ENCODE measurements around the gene CTNND2. TPM values are rescaled to one million over a fixed set of nuclear protein-coding genes. Genes with fewer than 3 reads are reported as not detected.

Gene CTNND2
- total and polyA plus RNA-seq, 3 donors from 2014 or later: 9.1 to 17.2 (median 11.3) TPM

DNA sequence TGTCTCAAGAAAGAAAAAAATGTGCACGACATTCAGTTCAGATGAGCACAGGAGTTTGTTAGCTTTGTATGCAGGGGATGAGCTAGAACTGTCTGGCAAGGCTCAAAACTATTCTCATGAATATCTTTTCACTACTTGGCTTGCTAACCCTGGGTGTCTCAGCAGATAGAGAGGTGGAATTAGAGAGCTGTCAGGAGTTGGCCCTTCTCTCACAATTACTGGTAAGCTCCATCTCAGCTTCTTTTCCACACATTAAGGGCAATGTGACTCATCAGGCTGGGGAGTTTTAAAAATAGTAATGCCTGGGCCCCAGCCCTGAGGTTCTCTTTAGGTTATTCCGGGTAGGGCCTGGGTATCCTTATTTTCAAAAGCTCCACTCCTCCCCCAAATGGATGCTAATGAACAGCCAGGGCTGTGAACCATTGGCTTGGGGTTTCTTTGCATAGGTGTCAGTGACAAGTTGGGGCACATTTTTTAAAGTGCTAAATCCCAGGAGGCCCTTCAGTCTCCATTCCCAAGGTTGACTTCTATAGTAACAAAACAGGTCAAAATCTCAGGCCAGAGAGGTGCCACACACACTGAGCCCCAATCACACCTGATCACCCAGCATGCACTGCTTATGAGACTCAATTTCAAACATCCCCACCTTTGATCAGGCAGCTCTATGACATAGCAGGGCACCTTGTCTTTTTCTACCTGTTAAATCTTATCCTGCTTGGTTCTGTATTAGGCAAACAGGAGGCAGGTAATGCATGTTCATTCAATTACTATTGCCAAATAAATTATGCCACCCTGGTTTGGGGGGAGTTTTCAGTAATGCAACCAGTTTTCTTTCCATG is 903.5 kb downstream of the CTNND2 start:
- H3K4me3 ChIP-seq: no peak overlapping the region
- H3K4me1 ChIP-seq: no peaks in the 10 kb centered on the region
- intact Hi-C loops (cut with DNase I; ENCODE audit: low total_unique reads): no loop called here
- DNase-seq: no peak
- WGBS, 2 donors: 52 to 66% methylated on average over 2 of the region's 2 CpGs
- H3K27me3 ChIP-seq: no peaks in the 10 kb centered on the region
- no peaks in the 10 kb centered on the region for H3K36me3 ChIP-seq (ENCODE audit: low read depth, missing control alignments)
- TF ChIP-seq, protein P1, sequence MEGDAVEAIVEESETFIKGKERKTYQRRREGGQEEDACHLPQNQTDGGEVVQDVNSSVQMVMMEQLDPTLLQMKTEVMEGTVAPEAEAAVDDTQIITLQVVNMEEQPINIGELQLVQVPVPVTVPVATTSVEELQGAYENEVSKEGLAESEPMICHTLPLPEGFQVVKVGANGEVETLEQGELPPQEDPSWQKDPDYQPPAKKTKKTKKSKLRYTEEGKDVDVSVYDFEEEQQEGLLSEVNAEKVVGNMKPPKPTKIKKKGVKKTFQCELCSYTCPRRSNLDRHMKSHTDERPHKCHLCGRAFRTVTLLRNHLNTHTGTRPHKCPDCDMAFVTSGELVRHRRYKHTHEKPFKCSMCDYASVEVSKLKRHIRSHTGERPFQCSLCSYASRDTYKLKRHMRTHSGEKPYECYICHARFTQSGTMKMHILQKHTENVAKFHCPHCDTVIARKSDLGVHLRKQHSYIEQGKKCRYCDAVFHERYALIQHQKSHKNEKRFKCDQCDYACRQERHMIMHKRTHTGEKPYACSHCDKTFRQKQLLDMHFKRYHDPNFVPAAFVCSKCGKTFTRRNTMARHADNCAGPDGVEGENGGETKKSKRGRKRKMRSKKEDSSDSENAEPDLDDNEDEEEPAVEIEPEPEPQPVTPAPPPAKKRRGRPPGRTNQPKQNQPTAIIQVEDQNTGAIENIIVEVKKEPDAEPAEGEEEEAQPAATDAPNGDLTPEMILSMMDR (IDR thresholded peaks at IDR 0.05): no peak
- TF ChIP-seq POLR2A (IDR thresholded peaks at IDR 0.05): no peak
- no peaks in the 10 kb centered on the region for H3K9me3 ChIP-seq
- no peak overlapping the region for H3K27ac ChIP-seq

DNA sequence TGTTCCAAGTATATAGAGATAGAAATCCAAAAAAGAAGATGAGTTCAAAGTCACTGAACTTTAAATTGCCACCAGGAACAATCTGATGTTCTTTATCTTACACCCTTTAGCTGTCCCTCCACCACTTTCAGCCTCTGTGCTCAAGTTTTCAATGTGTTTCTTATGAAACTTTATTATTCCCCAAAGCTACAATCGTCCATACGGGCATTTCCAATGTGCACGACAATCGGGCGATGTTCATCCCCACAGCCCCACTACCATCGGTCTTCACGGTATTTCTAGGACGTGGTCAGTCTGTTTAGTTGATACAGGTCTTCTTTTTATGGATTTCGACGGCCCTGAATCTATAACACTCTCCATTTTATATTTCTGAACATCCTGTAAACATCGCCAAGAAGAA is 904.5 kb downstream of the CTNND2 start:
- TF ChIP-seq, protein P1 (IDR thresholded peaks at IDR 0.05): no peak
- no peak for TF ChIP-seq POLR2A (IDR thresholded peaks at IDR 0.05)
- Histone ChIP-seq H3K27me3 (no peaks in the 10 kb centered on the region), H3K27ac (no peak overlapping the region), H3K9me3 (no peaks in the 10 kb centered on the region), H3K4me1 (no peaks in the 10 kb centered on the region), H3K4me3 (no peak overlapping the region), H3K36me3 (ENCODE audit: low read depth, missing control alignments) (no peaks in the 10 kb centered on the region)
- intact Hi-C loops (cut with DNase I; ENCODE audit: low total_unique reads): no loop called here
- 91 to 94% methylated on average over 11 of the region's 11 CpGs for WGBS, 2 donors
- DNase-seq: no peak

DNA sequence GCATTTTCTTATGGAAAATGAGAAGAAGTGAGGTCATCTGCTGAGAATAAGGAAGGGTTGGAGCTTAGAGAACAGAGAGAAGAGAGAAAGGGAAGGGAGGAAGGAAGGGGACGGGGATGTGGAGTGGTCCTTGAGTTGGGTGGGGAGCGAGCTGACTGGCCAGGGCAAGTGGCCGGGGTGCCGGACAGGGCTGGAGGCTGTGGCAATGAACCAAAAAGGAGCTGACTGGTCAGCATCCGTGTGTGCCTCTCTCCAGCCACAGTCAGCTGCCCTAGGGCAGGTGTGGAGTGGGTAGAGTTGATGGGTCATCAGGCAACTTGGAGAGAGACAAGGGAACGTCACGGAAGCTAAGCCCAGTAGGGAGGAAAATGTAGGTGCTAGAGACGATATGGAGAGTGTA is 908.4 kb downstream of the CTNND2 start:
- intact Hi-C loops (cut with DNase I; ENCODE audit: low total_unique reads): no loop called here
- Histone ChIP-seq H3K36me3 (ENCODE audit: low read depth, missing control alignments) (no peaks in the 10 kb centered on the region), H3K4me3 (no peak overlapping the region), H3K4me1 (no peaks in the 10 kb centered on the region), H3K9me3 (no peaks in the 10 kb centered on the region), H3K27me3 (no peaks in the 10 kb centered on the region), H3K27ac (no peak overlapping the region)
- WGBS, 2 donors: 86 to 92% methylated on average over 8 of the region's 8 CpGs
- no peak for DNase-seq
- TF ChIP-seq, protein P1 (IDR thresholded peaks at IDR 0.05): no peak
- no peak for TF ChIP-seq POLR2A (IDR thresholded peaks at IDR 0.05)

DNA sequence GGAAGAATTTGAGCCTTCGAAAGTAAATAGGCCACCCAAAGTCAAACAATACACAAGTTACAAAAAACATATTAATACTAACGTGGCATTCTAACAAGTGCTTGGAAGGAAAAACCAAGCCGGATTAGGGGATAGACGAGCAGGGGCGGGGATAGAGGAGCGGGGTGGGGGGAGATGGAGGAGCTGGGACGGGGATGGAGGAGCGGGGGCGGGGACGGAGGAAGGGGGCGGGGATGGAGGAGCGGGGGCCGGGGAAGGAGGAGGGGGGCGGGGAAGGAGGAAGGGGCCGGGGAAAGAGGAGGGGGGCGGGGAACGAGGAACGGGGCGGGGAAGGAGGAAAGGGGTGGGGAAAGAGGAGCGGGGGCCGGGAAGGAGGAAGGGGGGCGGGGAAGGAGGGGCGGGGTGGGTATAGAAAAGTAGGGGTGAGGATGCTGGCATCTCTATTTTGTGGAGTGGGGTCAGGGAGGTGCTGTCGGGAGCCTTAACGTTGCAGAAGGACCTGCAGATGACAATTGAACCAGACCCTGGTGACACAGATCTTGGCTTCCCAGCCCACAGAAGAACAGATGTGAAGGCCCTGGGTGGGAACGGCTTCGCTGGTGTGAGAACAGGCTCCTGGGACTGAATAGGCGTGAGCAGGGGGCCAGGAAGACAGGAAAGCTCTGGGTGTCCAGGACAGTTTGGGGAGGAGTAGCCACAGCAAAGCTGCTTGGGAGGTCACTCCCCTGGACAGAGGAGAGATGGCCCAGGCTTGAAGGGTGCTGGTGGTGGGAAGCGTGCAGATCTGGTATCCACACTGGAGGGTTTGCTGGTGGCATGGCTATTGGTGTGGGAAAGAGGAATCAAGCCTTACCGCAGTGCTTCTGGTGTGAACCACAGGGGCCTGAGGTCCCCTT is 909.9 kb downstream of the CTNND2 start:
- no peaks in the 10 kb centered on the region for H3K4me1 ChIP-seq
- no peaks in the 10 kb centered on the region for H3K9me3 ChIP-seq
- no peak for DNase-seq
- no peak overlapping the region for H3K4me3 ChIP-seq
- intact Hi-C loops (cut with DNase I; ENCODE audit: low total_unique reads): no loop called here
- no peaks in the 10 kb centered on the region for H3K36me3 ChIP-seq (ENCODE audit: low read depth, missing control alignments)
- no peaks in the 10 kb centered on the region for H3K27me3 ChIP-seq
- TF ChIP-seq, protein P1 (IDR thresholded peaks at IDR 0.05): no peak
- TF ChIP-seq POLR2A (IDR thresholded peaks at IDR 0.05): no peak
- H3K27ac ChIP-seq: no peak overlapping the region
- 48 to 53% methylated on average over 13 to 26 of the region's 30 CpGs for WGBS, 2 donors
